T-helper 17 cell (primary cell): ENCODE measurements around the gene STX1A. TPM values are rescaled to one million over a fixed set of nuclear protein-coding genes. Genes with fewer than 3 reads are reported as not detected.

Source experiments
- ATAC-seq: fragments of 150-1000 bp; cut with Tn5 transposase; 2 replicates; pipeline ENCODE4 v1.10.0; 2021; ENCODE audit warnings: mild to moderate bottlenecking, moderate library complexity
- DNase-seq, 3 donors: peaks; one replicate each; pipeline versions ENCODE4 v3.0.0 to v3.0.0-alpha.2; 2020 to 2021
- H3K9me3 ChIP-seq: one replicate; pipeline ENCODE4 v1.7.0; 2013; ENCODE audit warnings: low read length, mild to moderate bottlenecking; ENCODE audit not compliant: control insufficient read depth, poor library complexity, severe bottlenecking
- H3K27ac Mint-ChIP-seq: one replicate; pipeline ENCODE4 v1.8.0; 2022; ENCODE audit warnings: mild to moderate bottlenecking, moderate library complexity, mixed read lengths
- H3K27me3 Mint-ChIP-seq: one replicate; pipeline ENCODE4 v1.8.0; 2022; ENCODE audit warnings: mixed read lengths
- H3K36me3 Mint-ChIP-seq: one replicate; pipeline ENCODE4 v1.8.0; 2022; ENCODE audit warnings: low read depth, mixed read lengths
- H3K4me1 Mint-ChIP-seq: one replicate; pipeline ENCODE4 v1.8.0; 2022; ENCODE audit warnings: mild to moderate bottlenecking, mixed read lengths
- H3K4me3 Mint-ChIP-seq: one replicate; pipeline ENCODE4 v1.8.0; 2022; ENCODE audit warnings: mild to moderate bottlenecking, moderate library complexity, mixed read lengths
- total RNA-seq, 4 donors: library from RNA in 2 of 4; stranded (reverse) in 2 of 4; gene quantifications; one replicate each; pipeline ENCODE4 v1.2.3 and lab custom pipeline; 2022 to 2026

STX1A gene
- total RNA-seq (10 to 100 TPM; 18.4 to 21.2 TPM), total RNA-seq (lab: John Stamatoyannopoulos, UW) (18.2 to 27.7 reads per million in 2 donors)

DNA sequence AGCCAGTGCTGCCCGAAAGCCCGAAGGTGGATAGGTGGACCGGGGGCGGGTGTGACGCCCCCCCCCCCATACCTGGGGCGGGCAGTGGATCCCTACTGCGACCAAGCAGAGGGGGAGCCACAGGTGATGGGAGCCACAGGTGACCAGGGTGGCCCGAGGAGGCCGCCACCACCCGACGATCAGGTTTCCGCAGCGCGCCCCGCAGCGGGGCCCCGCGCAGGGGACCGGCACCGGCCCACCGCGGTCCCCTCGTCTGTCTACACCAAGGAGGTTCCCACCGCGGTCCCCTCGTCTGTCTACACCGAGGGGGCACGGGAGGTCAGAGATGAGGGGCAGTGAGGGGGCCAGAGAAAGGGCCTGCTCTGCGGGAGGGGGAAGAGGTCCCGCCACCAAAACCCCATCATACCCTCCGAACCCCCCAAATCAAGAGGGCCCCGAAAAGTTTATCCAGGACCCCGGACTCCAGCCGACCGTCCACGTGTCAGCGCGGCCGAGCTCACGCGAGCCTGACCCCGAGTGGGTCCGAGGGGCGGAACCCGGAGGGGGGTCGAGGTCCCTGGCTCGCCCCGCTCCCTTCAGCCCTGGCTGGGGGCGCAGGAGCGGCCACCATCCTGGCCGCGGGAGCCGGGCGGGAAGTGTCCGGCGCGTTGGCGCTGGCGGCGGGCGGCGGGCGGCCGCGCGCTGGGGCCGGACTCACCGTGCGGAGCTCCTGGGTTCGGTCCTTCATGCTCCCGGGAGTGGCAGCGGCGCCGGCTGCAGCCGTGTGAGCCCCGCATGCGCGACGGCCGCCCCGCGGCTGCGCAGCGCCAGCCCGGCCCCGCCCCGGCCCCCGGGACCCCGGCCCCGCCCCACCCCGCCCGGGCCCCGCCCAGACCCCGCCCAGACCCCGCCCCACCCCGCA is at the start of gene STX1A:
TSS of gene STX1A (minus strand) at position 765 of the 901 bp plus-strand sequence. CDS start at position 727, 38 bp downstream.
- H3K27ac Mint-ChIP-seq: peak within 1 kb of the TSS; percentile 89
- no peaks in the 10 kb centered on the region for H3K36me3 Mint-ChIP-seq
- peak within 1 kb of the TSS; percentile 96 for H3K4me3 Mint-ChIP-seq
- peaks cover 18% of the 10 kb centered on the region for H3K4me1 Mint-ChIP-seq
- peak; percentile 62 to 77 (median 73) for DNase-seq
- no peaks in the 10 kb centered on the region for H3K9me3 ChIP-seq
- no peaks in the 10 kb centered on the region for H3K27me3 Mint-ChIP-seq
- peak; percentile 74 for ATAC-seq

DNA sequence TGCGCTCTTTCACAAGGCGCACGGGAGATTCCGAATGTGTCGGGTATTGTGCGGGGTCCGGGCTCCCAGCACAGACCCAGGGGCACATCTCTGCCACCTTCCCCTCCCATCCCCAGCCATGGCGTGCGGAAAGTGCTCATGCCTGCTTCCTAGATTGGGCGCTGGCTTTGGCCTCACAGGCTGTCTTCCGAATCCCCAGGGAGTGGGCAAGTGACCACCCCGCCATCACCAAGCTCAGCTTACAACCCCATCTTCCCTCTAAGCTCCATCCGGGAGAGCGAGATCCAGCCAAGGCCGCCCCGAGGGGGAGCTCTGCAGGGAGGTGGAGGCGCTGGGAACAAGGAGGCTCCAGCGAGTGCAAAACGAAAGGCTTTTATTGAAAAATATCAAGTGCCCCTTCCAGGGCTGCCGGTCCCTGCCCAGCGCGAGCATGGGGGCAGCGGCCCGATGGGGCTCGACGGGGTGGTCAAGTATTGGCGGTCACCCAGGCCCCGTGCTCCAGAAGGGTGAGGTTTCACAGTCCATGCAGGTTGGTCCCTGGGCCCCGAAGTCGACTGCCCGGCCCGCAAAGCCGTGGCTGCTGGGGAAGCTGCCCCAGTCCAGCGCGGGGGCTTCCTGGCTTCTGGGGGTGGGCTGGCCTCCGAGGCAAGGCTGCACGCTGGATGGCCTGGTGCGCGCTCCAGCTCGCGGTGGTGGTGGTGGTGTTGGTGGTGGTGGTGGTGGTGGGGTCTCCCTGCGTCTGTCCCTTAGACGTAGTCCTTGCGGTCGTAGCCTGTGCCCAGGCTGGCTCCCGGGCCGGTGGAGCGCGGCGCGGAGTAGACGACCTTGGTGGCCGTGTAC is 49.4 kb upstream of the STX1A start:
- DNase-seq (no peak), ATAC-seq (no peak)
- H3K36me3 Mint-ChIP-seq: peaks cover 3% of the 10 kb centered on the region
- no peak overlapping the region for H3K27ac Mint-ChIP-seq
- no peaks in the 10 kb centered on the region for H3K9me3 ChIP-seq
- peak overlapping the region; percentile 28 for H3K4me3 Mint-ChIP-seq
- peaks cover 8% of the 10 kb centered on the region for H3K4me1 Mint-ChIP-seq
- H3K27me3 Mint-ChIP-seq: peaks cover 48% of the 10 kb centered on the region

DNA sequence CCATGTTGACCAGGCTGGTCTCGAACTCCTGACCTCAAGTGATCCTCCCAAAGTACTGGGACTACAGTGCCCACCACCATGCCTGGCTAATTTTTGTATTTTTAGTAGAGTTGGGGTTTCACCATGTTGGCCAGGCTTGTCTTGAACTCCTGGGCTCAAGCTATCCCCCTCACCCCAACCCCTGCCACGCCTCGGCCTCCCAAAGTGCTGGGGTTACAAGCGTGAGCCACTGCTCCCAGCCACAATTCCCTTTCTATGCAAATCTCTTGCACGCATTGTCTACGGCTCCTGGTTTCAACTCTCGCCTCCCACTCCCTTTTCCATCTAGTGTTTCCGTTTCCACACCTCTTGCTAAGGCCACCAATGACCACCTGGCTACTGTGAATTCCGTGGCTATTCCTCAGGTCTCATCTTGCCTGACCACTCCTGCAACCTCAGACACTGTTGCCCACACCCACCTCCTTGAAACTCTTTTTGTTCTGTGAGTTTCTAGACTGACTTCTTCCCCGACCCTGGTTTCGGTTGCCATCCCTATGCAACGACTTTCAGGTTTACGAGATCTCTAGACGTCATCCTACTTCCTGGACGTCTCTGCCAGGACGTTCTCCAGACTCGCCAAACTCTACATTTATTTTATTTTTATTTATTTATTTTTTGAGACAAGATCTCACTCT is 47.2 kb upstream of the STX1A start:
- H3K27ac Mint-ChIP-seq: no peak overlapping the region
- ATAC-seq (no peak), DNase-seq (no peak)
- peaks cover 8% of the 10 kb centered on the region for H3K4me1 Mint-ChIP-seq
- H3K27me3 Mint-ChIP-seq: peaks cover 32% of the 10 kb centered on the region
- peaks cover 3% of the 10 kb centered on the region for H3K36me3 Mint-ChIP-seq
- H3K4me3 Mint-ChIP-seq: no peak overlapping the region
- H3K9me3 ChIP-seq: no peaks in the 10 kb centered on the region

DNA sequence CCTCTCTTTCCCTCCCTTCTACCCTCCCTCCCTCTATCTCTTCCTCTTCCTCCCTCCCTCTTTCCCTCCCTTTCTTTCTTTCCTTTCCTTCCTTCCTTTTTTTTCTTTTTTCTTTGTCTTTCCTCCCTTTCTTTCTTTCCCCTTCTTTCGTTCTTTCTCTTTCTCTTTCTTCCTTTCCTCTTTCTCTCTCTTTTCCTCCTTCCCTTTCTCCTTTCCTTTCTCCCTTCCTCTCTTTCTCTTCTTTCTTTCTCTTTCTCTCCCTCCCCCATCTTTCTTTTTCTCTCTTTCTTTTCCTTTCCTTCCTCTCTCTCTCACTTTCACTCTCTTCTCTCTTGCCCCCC is 43.2 kb upstream of the STX1A start:
- no peak overlapping the region for H3K4me3 Mint-ChIP-seq
- no peak overlapping the region for H3K27ac Mint-ChIP-seq

DNA sequence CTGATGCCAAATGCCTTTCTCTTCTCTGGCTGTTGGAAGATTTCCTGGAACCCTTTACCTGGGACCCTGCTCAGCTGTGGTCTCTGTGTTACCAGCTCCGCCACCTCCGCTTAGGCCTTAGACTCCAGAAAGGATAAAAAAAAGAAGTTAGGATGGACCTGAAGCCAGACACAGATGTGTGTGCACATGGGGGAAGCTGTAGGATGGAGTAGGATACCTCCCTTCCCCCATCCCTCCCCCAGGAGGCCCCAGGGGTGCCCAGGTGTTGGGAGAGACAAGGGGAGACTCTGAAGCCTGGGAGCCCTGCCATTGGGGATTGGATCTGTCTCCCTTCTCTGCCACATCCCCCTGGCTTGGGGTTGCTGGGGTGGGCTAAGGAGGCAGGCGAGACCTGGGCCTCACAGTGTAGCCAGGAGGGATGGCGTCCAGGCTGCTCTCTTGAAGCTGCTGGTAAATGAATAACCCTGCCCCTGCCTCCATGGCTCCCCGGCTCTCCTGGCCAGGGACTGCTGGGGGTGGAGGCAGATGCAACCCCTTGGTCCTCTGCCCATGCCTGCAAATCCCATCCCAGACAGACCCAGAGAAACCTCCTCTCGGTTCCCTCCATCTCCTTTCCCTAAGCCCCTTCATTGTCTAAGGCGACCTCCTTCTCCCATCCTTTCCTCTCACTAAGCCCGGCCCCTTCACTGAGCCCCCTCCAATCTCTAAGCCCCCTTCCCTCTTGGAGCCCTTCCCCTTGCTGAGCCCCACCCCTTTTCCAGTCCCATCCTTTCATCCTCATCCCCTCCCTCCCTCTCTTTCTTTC is 42.6 kb upstream of the STX1A start:
- H3K4me3 Mint-ChIP-seq: no peak overlapping the region
- no peaks in the 10 kb centered on the region for H3K9me3 ChIP-seq
- no peak for ATAC-seq
- no peak for DNase-seq
- peaks cover 6% of the 10 kb centered on the region for H3K4me1 Mint-ChIP-seq
- H3K27me3 Mint-ChIP-seq: no peaks in the 10 kb centered on the region
- no peaks in the 10 kb centered on the region for H3K36me3 Mint-ChIP-seq
- H3K27ac Mint-ChIP-seq: no peak overlapping the region

More for the DNA sequence above, 43.2 kb upstream of the STX1A start:
- no peaks in the 10 kb centered on the region for H3K9me3 ChIP-seq
- Mint-ChIP-seq H3K36me3 (no peaks in the 10 kb centered on the region), H3K4me1 (peaks cover 6% of the 10 kb centered on the region), H3K27me3 (peaks cover 3% of the 10 kb centered on the region)
- no peak for DNase-seq
- no peak for ATAC-seq

DNA sequence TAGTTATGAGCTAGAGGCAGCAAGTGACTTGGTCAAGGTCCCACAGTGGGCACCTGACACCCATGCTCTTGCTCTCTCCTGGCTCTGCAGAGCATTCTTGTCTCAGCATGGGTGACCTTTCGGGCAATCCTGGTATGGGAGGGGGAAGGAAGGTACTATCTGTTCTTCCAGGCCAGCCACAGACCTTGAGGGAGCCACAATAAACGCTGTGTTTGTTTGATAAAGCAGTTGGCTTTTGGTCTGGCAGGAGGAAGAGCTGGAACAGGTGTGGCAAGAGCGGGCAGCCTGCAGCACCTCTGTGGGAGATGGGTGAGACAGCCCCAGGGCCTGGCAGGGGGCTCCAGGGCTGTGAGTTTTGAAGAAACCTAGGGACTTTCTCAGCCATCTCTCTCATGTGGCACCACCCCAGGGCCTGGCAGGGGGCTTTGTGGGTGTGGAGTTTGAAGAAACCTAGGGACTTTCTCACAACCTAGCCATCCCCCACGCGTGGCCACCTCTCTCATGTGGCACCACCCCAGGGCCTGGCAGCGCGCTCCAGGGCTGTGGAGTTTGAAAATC is 39.2 kb upstream of the STX1A start:
- DNase-seq: no peak
- Mint-ChIP-seq H3K4me3 (no peak overlapping the region), H3K27ac (no peak overlapping the region)

DNA sequence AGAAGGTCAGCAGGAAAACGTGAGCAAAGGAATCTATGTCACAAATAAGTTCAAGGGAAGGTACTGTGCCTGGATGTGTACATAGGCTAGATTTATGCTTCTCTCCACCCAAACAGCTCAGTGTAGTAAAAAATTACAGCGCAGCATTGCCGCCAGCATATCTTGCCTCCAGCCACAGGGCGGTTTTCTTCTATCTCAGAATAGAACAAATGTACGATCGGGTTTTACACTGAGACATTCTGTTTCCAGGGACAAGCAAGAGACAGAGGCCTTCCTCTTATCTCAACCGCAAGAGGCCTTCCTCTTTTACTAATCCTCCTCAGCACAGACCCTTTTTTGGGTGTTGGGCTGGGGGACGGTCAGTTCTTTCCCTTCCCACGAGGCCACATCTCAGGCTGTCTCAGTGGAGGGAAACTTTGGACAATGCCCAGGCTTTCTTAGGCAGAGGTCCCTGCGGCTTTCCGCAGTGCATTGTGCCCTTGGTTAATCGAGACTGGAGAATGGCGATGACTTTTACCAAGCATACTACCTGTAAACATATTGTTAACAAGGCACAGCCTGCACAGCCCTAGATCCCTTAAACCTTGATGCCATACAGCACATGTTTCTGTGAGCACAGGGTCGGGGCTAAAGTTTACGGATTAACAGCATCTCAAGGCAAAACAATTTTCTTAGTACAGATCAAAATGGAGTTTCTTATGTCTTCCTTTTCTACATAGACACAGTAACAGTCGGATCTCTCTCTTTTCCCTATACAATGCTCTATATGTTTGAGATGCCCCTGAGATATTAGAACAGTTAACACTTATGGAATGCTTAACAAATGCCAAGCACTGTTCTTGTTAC is 30.7 kb upstream of the STX1A start:
- H3K27ac Mint-ChIP-seq: no peak overlapping the region
- ATAC-seq (no peak), DNase-seq (no peak)
- H3K36me3 Mint-ChIP-seq: peaks cover 2% of the 10 kb centered on the region
- H3K4me1 Mint-ChIP-seq: peaks cover 9% of the 10 kb centered on the region
- no peaks in the 10 kb centered on the region for H3K9me3 ChIP-seq
- peaks cover 25% of the 10 kb centered on the region for H3K27me3 Mint-ChIP-seq
- no peak overlapping the region for H3K4me3 Mint-ChIP-seq

More for the DNA sequence above, 39.2 kb upstream of the STX1A start:
- Mint-ChIP-seq H3K36me3 (no peaks in the 10 kb centered on the region), H3K27me3 (no peaks in the 10 kb centered on the region), H3K4me1 (peaks cover 3% of the 10 kb centered on the region)
- no peaks in the 10 kb centered on the region for H3K9me3 ChIP-seq
- ATAC-seq: no peak

DNA sequence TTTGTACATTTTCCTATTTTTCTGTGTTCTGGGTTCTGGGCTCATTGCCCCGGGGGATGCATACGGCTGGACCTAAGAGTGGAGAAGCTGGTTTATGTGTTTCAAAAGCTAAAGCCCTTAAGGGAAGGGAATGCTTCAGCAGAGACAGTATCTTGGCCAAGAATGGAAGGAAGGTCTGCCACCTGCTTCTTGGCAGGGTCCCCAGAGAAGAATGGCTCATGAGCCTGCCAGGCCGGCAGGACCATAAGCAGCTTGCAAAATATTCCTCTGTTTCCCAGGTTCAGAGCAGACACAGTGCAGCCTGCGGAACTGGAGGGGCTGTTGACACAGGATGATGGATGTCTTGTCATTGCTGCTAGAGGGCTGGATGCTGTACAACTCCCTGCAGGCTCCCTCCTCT is 26.9 kb upstream of the STX1A start:
- peaks cover 2% of the 10 kb centered on the region for H3K36me3 Mint-ChIP-seq
- H3K27ac Mint-ChIP-seq: no peak overlapping the region
- ATAC-seq: no peak
- H3K4me1 Mint-ChIP-seq: peaks cover 9% of the 10 kb centered on the region
- H3K4me3 Mint-ChIP-seq: no peak overlapping the region
- no peaks in the 10 kb centered on the region for H3K9me3 ChIP-seq
- H3K27me3 Mint-ChIP-seq: peaks cover 19% of the 10 kb centered on the region
- DNase-seq: no peak

DNA sequence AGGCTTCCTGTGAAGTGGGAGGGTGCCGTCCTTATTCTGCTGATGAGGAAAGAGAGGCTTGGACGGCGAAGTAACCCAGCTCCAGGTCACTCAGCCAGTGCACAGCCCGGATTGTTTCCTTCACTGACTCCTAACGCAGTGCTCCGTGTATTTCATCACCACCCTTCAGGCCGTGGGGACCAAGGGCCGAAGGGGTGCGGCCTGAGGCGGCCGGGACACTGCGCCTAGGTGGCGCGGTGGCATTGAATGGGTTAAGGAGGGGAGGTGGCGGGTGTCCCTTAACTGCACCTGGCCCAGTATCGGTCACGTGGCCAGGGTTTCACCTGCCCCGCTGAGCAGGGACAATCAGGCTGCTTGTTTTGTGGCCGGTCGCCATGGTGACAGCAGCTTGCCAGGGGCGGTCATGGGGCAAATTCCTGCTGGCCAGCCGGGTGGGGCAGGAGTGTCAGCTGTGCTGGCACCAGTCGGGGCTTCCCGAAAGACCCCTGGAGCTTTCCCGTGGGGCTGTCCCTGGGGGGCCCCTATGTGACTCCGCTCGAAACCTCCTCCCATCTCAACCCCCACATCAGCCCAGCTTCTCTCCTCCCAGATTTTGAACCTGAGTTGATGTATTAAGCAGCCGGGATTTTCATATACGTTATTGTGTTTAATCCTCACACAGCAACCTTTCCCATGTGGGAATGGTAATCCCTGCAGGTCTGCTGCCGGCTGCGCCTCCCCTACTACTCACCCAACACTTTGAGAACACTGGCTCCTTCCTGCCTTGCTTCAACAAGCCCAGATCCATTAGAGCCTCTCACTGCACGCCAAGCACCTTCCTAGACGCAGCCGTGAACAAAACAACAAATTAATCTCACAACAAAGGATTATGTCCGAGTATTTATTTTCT is 23.5 kb upstream of the STX1A start:
- ATAC-seq: no peak
- Mint-ChIP-seq H3K36me3 (no peaks in the 10 kb centered on the region), H3K4me3 (no peak overlapping the region), H3K4me1 (peaks cover 8% of the 10 kb centered on the region), H3K27ac (peak overlapping the region; percentile 37), H3K27me3 (no peaks in the 10 kb centered on the region)
- no peaks in the 10 kb centered on the region for H3K9me3 ChIP-seq
- no peak for DNase-seq

DNA sequence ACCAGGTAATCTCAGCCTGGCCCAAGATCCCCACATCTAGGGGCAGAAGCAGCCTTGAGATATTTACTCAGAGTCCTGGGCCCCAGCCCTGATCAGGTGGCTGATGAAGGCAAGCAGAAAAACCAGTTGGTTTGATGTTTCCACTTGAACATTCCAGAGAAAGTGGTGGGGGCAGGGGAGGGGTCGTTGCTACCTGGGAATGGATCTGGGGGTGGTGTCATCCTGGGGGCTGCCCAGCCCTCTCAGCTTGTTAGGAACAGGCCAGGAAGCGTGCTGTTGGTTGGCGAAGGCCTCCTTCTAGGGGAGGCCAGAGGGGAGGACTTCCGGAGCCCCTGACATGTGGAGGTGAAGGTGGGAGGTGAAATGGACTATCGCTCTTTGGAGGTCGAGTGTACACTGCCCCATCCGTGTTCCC is 22.9 kb upstream of the STX1A start:
- ATAC-seq (no peak), DNase-seq (no peak)
- Mint-ChIP-seq H3K4me1 (peaks cover 8% of the 10 kb centered on the region), H3K36me3 (no peaks in the 10 kb centered on the region), H3K27ac (no peak overlapping the region), H3K27me3 (no peaks in the 10 kb centered on the region), H3K4me3 (no peak overlapping the region)
- no peaks in the 10 kb centered on the region for H3K9me3 ChIP-seq

DNA sequence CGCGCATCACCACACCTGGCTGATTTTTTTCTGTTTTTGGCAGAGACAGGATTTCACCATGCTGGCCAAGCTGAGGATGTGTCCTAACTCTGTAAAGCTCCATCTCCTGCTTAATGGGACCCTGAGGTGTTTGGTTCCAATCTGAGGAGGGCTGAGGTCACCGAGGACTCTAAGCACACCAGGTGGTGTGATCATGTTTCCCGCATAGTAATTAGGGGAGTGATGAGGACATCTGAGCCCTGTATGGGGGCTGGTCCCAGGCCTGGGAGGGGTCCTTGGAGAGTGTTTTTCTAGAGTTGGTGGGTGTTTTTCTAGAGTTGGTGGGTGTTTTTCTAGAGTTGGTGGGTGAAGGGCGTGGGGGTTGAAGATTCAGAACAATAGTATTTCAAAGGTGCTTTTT is 22.1 kb upstream of the STX1A start:
- no peak overlapping the region for H3K4me3 Mint-ChIP-seq
- peaks cover 8% of the 10 kb centered on the region for H3K4me1 Mint-ChIP-seq
- H3K27ac Mint-ChIP-seq: no peak overlapping the region
- H3K27me3 Mint-ChIP-seq: no peaks in the 10 kb centered on the region
- no peak for DNase-seq
- no peaks in the 10 kb centered on the region for H3K9me3 ChIP-seq
- ATAC-seq: no peak
- no peaks in the 10 kb centered on the region for H3K36me3 Mint-ChIP-seq
